Omental fat pad (tissue), 4 donors: ENCODE data around the gene LRRTM4. TPM values are rescaled to one million over a fixed set of nuclear protein-coding genes. Genes with fewer than 3 reads are reported as not detected.

Experiments used
- ATAC-seq: fragments of 150-250 bp; one replicate; pipeline ENCODE4 v1.9.1; 2016; ENCODE audit warnings: mild to moderate bottlenecking, moderate library complexity; ENCODE audit not compliant: low FRiP score
- DNase-seq: peaks from one replicate; pipeline ENCODE4 v3.0.0-alpha.2; 2019; ENCODE audit warnings: low spot score
- total RNA-seq, 4 donors: library from RNA; depleted of rRNA; stranded (reverse); fragments of >200 nt; gene quantifications; one replicate each; pipeline ENCODE4 v1.1.0, GENCODE V29; 2016
- TF ChIP-seq, protein P1 (sequence below), 3 donors: fragments of 450-650 bp; IDR thresholded peaks; one replicate each; pipeline ENCODE4 v1.5.1; 2016 to 2017; ENCODE audit warnings: antibody characterized with exemption in 3 of 3, mild to moderate bottlenecking in 3 of 3, moderate library complexity in 2 of 3

Gene LRRTM4
- total RNA-seq, result under 1 TPM in 1 of 4 donors, not detected in 3; 0.32 TPM

DNA sequence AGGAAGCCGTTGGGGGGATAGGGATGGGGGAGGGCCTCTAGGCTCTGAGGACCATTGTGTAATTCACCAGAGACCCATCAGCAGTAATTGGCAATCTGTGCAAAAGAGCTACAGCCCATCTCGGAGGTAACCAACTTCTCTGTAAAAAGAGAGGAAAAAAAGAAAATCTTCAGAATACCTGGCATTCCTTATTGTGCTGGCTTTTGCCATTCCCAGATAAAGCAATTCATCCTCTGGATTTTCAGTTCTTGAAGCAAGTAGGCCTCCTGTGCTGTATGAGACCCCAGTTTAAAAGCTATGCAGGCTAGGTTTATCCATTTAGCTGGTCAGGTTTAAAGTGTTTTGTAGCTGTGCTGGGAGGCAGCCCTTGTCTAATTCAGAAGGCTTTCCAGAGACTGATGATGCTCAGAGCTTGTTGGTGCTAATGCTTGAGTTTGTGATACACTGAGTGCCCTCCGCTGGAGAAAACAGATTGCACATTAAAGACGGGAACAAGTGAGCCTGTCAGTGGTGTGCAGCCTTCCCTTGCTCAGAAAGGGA is at the start of gene LRRTM4:
Gene LRRTM4 (minus strand): TSS at position 446 of the 540 bp plus-strand sequence.
- TF ChIP-seq, protein P1, sequence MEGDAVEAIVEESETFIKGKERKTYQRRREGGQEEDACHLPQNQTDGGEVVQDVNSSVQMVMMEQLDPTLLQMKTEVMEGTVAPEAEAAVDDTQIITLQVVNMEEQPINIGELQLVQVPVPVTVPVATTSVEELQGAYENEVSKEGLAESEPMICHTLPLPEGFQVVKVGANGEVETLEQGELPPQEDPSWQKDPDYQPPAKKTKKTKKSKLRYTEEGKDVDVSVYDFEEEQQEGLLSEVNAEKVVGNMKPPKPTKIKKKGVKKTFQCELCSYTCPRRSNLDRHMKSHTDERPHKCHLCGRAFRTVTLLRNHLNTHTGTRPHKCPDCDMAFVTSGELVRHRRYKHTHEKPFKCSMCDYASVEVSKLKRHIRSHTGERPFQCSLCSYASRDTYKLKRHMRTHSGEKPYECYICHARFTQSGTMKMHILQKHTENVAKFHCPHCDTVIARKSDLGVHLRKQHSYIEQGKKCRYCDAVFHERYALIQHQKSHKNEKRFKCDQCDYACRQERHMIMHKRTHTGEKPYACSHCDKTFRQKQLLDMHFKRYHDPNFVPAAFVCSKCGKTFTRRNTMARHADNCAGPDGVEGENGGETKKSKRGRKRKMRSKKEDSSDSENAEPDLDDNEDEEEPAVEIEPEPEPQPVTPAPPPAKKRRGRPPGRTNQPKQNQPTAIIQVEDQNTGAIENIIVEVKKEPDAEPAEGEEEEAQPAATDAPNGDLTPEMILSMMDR (IDR thresholded peaks at IDR 0.05), result no peak
- DNase-seq, result no peak
- ATAC-seq, result no peak

DNA sequence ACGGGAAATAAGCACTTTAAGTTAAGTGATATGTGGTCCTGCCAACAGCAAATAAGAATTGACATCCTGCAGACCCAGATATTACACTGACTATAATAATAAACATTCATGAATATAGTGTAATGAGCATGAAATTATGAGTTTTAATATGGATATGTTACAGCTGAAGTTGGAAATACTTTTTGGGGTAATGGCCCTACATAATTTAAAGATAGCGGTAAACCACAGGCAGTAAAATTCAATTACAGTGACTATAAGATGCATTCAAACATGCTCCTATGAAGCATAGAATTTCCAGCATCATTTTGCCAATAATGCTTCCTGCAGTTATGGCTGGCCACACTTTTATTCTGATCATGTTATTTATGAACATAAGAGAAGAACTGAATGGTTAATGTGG is 49.4 kb upstream of the LRRTM4 start:
- DNase-seq, result no peak
- ATAC-seq, result no peak
- TF ChIP-seq, protein P1 (IDR thresholded peaks at IDR 0.05), result no peak

DNA sequence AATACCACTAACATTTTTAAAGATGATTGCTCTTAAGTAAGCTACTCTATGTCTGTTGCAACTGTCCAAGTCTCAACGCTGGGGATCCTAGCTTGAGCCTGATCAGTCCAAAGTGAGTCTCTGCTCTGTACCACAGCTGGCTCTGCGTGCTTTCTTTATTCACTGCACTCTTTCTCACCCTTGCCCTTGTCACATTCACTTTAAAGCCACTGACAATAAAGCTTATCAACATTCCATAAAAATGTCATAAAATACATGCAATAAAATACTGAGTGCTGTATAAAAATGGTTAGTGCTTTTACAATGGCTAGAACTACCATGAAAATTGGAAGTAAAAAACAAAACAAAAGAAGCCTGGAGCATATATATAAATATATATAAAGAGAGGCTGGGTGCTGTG is 45.5 kb upstream of the LRRTM4 start:
- DNase-seq (no peak), ATAC-seq (no peak)
- TF ChIP-seq, protein P1 (IDR thresholded peaks at IDR 0.05), result no peak

DNA sequence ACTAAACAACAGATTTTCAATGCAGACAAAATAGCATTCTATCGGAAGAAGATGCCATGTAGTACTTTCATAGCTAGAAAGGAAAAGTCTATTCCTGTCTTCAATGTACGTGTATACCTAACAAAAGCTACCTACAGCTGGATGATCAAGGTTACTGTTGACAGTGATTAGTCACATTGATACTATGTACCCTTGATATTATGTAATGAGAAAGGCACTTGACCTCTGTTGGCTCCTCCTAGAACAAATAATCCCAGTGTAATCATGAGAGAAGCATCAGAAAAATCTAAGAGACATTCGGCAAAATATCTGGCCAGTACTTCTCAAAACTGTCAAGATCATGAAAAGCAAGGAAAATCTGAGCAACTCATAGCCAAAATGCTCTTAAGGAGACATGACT is 44.4 kb upstream of the LRRTM4 start:
- no peak for DNase-seq
- TF ChIP-seq, protein P1 (IDR thresholded peaks at IDR 0.05), result no peak
- no peak for ATAC-seq

DNA sequence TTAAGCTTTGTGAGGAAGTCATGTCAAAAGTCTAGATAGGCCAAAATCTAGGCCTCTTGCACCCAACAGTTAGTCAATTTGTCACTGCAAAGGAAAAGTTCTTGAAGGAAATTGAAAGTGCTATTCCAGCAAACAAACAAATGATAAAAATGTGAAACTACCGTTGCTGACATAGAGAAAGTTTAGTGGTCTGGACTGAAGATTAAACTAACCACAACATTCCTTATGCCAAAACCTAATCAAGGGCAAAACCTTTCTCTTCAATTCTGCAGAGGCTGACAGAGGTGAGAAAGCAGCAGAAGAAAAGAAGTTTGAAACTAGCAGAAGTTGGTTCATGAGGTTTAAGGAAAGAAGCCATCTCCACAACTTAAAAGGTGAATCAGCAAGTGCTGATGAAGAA is 44.0 kb upstream of the LRRTM4 start:
- ATAC-seq (no peak), DNase-seq (no peak)
- TF ChIP-seq, protein P1 (IDR thresholded peaks at IDR 0.05), result no peak

DNA sequence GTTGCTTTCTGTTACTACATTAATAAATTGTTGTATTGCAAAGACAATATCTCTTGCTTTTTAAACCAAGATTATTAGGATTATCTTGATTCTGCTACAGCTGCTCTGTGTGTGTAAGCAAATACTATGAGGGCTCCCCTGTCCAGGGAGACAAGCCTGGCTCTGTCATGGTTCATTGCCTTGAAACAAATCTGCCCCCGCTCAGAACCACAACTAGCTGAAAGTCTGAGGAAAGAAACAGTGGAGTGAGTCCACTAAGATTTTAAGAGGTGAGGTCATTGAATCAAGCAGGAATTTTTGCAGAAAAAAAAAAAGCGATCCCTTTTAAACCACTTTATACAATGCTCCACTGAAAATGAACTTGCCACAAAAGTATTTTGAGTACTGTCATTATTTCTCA is 30.8 kb upstream of the LRRTM4 start:
- ATAC-seq, result no peak
- DNase-seq, result no peak
- TF ChIP-seq, protein P1 (IDR thresholded peaks at IDR 0.05), result no peak

DNA sequence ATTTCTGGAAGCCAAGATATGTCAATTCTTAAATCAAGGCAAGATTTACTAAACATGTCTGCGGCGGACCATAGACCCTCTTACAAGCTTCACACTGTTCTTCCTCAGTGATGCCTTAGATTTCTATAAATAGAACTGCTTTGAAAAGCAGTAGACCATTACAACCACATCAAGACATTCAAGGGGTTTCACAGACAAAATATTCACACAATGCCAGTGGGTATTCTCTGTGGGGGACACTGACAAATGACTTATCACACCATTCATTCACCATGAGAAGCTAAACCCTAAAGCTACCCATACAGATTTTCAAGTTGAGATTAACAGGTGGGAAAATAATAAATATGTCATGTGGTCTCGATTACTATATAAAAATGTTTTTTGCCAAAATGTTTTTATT is 15.9 kb upstream of the LRRTM4 start:
- TF ChIP-seq, protein P1 (IDR thresholded peaks at IDR 0.05), result no peak
- ATAC-seq (no peak), DNase-seq (no peak)
